Activated CD8-positive, alpha-beta memory T cell treated with anti-CD3 and anti-CD28 coated beads for 4 hours (primary cell): ENCODE data around the gene SCAF11.
A peak's percentile ranks its signal among the peaks of the same experiment; 100 is the strongest.
"Not testable (repeated sequence)": the region's sequence is repeated elsewhere in the genome, so short reads cannot be mapped to it uniquely, and the experiment has no call there.

Source experiments
- DNase-seq, 2 donors: peaks; one replicate each; pipeline ENCODE4 v3.0.0-alpha.2; 2020; ENCODE audit warnings: low read depth in 2 of 2

SCAF11 gene

GRCh38 chr12:45990468-45991283 is at the start of gene SCAF11:
Gene SCAF11 (minus strand): TSS chr12:45990574. CDS start chr12:45964167, 26,407 bp downstream.
- DNase-seq = peak; percentile 100

DNA sequence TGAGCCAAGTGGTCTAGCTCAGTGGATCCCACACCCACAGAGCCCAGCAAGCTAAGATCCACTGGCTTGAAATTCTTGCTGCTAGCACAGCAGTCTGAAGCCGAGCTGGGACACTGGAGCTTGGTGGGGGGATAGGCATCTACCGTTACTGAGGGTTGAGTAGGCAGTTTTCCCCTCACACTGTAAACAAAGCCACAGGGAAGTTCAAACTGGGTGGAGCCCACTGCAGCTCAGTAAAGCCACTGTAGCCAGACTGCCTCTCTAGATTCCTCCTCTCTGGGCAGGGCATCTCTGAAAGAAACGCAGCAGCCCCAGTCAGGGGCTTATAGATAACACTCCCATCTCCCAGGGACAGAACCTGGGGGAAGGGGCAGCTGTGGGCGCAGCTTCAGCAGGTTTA is 46.7 kb upstream of the SCAF11 start:
- not testable (repeated sequence) for DNase-seq

DNA sequence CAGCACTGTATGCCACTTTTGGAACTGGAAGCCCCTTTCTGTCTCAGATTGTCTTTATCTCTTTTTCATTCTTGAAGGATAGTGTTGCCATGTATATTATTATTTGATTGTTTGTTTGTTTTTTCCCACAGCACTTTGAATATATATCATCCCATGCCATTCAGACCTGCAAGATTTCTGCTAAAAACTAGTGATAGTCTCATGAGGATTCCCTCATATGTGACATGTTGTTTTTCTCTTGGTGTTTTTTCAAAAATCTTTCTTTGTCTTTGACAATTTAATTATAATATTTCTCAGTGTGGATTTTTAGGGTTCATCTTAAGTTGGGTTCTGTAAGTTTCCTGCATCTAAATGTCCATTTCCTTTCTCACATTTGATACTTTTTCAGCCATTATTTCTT is 36.8 kb upstream of the SCAF11 start:
- DNase-seq = no peak

DNA sequence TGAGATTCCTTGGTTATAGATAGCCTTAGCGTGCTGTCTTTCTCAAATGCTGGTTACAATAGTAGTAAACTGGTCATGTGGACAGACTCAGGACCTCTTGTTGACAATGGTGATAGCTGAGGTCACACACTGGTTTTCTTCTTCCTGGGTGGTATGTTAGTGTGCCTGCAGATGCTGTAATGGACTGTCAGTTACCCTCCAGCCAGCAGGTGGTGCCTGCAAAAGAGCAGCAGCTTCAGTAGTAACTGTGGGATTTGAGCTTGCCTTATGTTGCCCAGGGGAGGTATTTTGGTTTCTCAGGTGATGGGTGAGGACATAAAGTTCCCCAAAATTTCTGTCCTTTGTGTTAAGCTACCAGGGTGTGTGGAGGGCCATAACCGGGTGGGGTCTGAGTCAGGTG is 33.7 kb upstream of the SCAF11 start:
- DNase-seq = no peak

DNA sequence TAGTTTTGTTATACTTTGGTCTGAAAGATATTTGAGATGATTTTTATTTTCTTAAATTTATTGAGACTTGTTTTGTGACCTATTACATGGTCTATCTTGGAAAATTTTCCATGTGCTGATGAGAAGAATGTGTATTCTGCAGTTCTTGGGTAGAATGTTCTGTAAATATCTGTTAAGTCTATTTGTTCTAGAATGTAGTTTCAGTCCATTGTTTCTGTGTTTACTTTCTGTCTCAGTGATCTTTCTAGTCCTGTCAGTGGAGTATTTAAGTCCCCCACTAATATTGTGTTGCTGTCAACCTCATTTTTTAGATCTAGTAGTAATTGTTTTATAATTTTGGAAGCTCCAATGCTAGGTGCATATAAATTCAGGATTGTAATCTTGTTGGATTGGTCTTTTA is 30.4 kb upstream of the SCAF11 start:
- no peak for DNase-seq

GRCh38 chr12:46018712-46019111 is 28.3 kb upstream of the SCAF11 start:
- DNase-seq = not testable (repeated sequence)

DNA sequence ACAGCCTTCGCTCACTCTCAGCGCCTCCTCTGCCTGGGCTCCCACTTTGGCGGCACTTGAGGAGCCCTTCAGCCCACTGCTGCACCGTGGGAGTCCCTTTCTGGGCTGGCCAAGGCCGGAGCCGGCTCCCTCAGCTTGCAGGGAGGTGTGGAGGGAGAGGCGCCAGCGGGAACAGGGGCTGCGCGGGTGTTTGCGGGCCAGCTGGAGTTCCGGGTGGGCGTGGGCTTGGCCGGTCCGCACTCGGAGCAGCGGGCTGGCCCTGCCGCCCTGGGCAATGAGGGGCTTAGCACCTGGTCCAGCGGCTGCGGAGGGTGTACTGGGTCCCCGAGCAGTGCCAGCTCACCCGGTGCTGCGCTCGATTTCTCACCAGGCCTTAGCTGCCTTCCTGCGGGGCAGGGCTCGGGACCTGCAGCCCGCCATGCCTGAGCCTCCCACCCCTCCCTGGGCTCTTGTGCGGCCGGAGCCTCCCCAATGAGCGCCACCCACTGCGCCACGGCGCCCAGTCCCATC is 27.5 kb upstream of the SCAF11 start:
- not testable (repeated sequence) for DNase-seq

- DNase-seq = no peak
These were observed 15.4 kb upstream of the SCAF11 start for GRCh38 chr12:46005823-46006222.

DNA sequence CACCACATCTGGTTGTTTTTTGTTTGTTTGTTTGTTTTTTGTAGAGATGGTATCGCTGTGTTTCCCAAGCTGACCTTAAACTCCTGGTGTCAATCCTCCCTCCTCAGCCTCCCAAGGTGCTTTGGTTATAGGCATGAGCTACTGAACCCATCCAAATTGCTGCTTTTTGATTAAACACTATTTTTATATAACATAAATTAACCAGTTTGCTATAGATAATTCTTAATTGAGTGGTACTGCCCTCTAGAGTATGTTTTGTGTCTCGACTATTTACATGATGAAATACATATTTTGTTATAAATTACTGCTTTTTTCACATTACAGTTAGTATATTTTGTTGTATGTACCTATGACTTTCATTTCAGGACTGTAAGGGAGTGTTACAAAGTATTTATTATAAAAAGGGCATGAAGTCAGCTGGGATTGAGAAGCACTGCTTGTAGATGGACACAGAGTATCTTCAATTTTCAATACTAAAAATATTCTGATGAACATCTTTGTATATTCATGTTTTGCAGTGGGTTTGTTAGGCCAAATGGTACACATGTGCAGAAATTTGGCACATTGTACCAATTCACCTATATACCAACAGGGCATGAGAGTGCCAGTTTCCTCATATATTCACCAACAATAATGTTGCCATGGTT is 14.9 kb upstream of the SCAF11 start:
- no peak for DNase-seq

DNA sequence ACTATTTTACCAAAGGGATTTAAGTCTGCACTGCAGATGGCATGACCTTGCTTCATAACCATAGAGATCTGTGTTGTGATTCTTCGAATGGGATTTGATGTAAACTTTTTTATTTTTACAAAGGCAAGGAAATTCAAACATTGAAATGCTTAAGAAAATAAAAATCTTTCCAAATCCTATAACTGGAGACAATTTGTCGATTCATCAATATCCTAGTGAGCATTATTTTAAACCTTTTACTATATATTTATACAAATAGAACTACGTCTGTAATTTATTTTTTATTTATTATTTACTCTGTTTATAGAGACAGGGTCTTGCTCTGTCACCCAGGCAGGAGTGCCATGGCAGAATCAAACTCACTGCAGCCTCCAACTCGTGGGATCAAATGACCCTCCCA is 14.3 kb upstream of the SCAF11 start:
- DNase-seq = no peak

DNA sequence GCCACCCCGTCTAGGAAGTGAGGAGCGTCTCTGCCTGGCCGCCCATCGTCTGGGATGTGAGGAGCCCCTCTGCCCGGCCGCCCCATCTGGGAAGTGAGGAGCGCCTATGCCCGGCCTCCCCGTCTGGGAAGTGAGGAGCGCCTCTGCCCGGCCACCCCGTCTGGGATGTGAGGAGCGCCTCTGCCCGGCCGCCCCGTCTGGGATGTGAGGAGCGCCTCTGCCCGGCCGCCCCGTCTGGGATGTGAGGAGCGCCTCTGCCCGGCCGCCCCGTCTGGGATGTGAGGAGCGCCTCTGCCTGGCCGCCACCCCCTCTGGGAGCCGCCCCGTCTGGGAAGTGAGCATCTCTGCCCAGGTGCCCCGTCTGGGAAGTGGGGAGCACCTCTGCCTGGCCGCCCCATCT is 9.7 kb upstream of the SCAF11 start:
- DNase-seq = not testable (repeated sequence)

GRCh38 chr12:45994736-45995135 is 4.4 kb upstream of the SCAF11 start:
- DNase-seq = no peak

DNA sequence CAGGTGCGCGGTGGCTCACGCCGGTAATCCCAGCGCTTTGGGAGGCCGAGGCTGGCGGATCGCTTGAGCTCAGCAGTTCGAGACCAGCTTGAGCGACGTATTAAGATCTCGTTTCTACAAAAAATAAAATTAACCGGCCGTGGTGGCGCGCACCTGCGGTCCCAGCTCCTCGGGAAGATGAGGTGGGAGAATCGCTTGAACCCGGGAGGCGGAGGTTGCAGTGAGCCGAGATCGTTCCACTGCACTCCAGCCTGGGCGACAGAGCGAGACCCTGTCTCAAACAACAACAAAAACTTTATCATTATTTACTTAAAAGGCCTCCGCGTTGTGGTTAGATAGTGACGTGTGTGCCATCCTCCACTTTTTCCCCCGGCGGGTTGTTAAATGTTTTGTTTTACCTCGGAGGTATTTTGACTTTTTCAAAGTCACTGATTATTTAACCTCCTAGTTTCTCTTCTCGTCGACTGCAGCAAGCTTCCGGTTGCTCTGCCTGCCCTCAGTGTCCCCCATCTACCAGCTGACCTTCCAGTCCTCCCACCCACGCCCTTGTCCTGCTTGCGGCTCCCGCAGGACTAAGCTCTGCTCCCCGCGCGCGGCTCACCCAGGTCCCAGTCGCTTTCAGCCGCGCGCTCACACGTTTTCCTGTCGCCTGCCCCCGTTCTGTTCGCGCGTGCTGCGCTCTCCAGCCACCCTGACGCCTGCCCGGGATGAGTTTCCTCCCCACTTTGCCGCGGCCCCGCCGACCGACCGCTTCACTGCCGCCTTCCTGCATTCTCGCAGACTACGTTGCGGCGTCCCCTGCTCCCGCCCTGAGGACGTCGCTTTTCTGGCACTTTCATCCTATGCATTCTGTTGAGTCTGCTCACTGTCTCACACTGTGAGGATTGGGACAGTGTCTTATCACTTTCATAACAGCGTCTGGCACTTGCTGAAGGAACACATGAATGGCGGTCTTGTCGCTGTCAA is 1.2 kb upstream of the SCAF11 start:
- peak; percentile 26 to 27 for DNase-seq

DNA sequence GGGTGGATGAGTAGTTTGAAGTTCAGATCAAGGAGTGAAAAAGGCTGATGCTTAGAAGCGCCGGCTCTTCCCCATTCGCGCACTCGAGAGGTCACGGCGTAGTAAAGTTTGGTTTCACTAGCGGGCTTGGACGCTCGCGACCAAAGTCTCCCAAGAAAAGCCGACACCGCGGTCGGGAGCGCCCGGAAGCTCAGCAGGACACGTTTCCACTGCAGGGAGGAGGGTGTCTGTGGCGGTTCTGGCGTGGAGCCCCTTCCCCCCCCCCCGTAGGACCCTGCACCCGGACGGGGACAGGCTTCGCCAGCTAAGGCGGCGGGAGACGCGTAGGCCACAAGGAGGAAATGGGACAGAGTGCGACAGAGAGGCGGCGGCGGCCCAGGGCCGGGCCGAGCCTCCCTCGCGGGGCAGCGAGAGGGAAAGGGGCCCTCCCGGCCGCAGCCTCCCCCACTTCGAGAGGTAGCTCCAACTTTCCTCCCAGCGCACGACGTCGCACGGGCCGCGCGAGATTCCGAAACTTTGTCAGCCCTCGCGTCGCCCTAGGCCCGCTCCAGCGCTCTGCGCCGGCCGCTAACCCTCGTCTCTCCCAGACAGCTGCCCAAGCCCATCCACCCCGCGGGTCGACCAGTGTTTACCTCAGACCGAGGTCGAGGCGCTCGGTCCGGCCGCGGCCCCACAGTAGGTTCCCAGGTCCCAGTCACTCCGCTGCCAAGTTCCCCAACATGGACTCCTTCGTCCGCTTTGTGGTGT is 480 bp downstream of the SCAF11 start:
- DNase-seq = peak; percentile 24 to 33

GRCh38 chr12:45989287-45989686 is 1.1 kb downstream of the SCAF11 start:
- DNase-seq = no peak

- no peak for DNase-seq
These were observed 2.1 kb downstream of the SCAF11 start for GRCh38 chr12:45988264-45988663.

GRCh38 chr12:45987340-45987727 is 3.0 kb downstream of the SCAF11 start:
- DNase-seq = no peak

GRCh38 chr12:45986641-45987339 is 3.6 kb downstream of the SCAF11 start:
- no peak for DNase-seq

- DNase-seq = no peak
These were observed 9.1 kb downstream of the SCAF11 start for GRCh38 chr12:45981075-45981837.

DNA sequence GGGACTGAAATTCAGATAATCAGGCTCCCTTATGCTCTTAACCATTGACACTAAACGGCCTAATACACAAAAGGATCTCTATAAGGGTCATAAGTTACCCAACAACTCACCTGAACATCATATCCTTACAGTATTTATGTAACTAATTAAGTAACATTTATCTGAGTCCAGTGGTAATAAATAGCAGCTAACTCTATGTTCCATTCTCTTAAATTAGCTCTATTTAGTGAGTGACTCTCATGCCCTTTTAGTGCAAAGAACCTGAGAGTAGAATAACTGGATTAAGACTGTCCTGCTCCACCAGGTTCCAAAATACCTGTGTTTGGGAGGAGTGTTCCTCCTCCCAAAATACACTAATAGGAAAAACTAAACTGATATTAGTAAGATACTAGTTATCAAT is 9.8 kb downstream of the SCAF11 start:
- no peak for DNase-seq
